K562 (cell line): ENCODE measurements around the gene ANO1. TPM values are rescaled to one million over a fixed set of nuclear protein-coding genes. Genes with fewer than 3 reads are reported as not detected.

Source experiments
- ATAC-seq: fragments of 200-7000 bp; cut with Tn5 transposase; 3 replicates; pipeline ENCODE4 v1.9.1; 2020; ENCODE audit warnings: moderate library complexity
- BruUV-seq: library from RNA; stranded (reverse); fragments of 400-500 nt; replicated peaks from 2 replicates; lab custom pipeline; 2021; lab: Mats Ljungman, UMichigan
- CTCF ChIA-PET: fragments of 300-600 bp; formaldehyde crosslinking; extraction: SDS; loops from one replicate; lab custom pipeline; 2021; ENCODE audit warnings: low intra/inter-chr PET ratio; lab: Yijun Ruan, JAX
- POLR2A ChIA-PET: fragments of 300-600, 350-650 bp; sonication (Branson Sonifier 250); formaldehyde crosslinking; extraction: SDS; loops from one replicate; lab custom pipeline; 2021; ENCODE audit warnings: antibody characterized with exemption, inconsistent platforms; lab: Yijun Ruan, JAX
- DNase-seq, 4 experiments: peaks; one replicate each; pipeline versions ENCODE4 v3.0.0 to v3.0.0-alpha.2; 2011 to 2018; ENCODE audit warnings: low spot score in 3 of 4, mixed read lengths in 3 of 4; ENCODE audit errors: extremely low read depth in 1 of 4
- FAIRE-seq: peaks from 2 replicates; lab custom pipeline; 2011; peaks lifted over from hg19 to GRCh38; lab: Jason Lieb, UNC
- H2AFZ ChIP-seq: 2 replicates; pipeline ENCODE4 v1.6.0; 2011; ENCODE audit warnings: low read depth, low read length, control low read depth, inconsistent platforms
- H3K27ac ChIP-seq: fragments of 200-600 bp; 3 replicates; pipeline ENCODE4 v1.8.0; 2011; ENCODE audit warnings: low read depth, mild to moderate bottlenecking, control low read depth, inconsistent platforms, low read length, moderate library complexity, mixed read lengths; ENCODE audit errors: extremely low read depth
- H3K27me3 ChIP-seq, 2 experiments: fragments of 300-600 bp in 1 of 2; 2 replicates in 1 of 2; 3 replicates in 1 of 2; pipeline versions ENCODE4 v1.6.0 to v1.8.0; 2011; ENCODE audit warnings: inconsistent platforms in 2 of 2, low read length in 2 of 2, mild to moderate bottlenecking in 1 of 2, mixed read lengths in 1 of 2, moderate library complexity in 1 of 2; ENCODE audit not compliant: control insufficient read depth in 2 of 2, insufficient read depth in 2 of 2
- H3K36me3 ChIP-seq: fragments of 300-600 bp; 3 replicates; pipeline ENCODE4 v1.8.0; 2011; ENCODE audit warnings: mild to moderate bottlenecking, low read length, inconsistent platforms; ENCODE audit not compliant: control insufficient read depth, insufficient read depth
- H3K4me1 ChIP-seq, 2 experiments: fragments of 200-600 bp in 1 of 2; replicated peaks in 1 of 2; 2 replicates in 1 of 2; 3 replicates in 1 of 2; pipeline versions ENCODE4 v1.5.1 to v1.8.0; 2011; ENCODE audit warnings: inconsistent platforms in 2 of 2, low read length in 2 of 2, mild to moderate bottlenecking in 1 of 2, mixed read lengths in 1 of 2, moderate library complexity in 1 of 2; ENCODE audit not compliant: control insufficient read depth in 2 of 2, insufficient read depth in 2 of 2
- H3K4me2 ChIP-seq: 2 replicates; pipeline ENCODE4 v1.6.1; 2011; ENCODE audit warnings: low read length, control low read depth, inconsistent platforms, mixed read lengths; ENCODE audit not compliant: insufficient read depth
- H3K4me3 ChIP-seq: fragments of 200-600 bp; sonication (generic), shearing (Covaris generic); 2 replicates; pipeline ENCODE4 v1.5.1; 2016; ENCODE audit warnings: control low read depth, inconsistent platforms
- H3K79me2 ChIP-seq: fragments of 200-600 bp; 3 replicates; pipeline ENCODE4 v1.8.0; 2011; ENCODE audit warnings: low read length, inconsistent platforms; ENCODE audit not compliant: control insufficient read depth, insufficient read depth
- H3K9ac ChIP-seq, 2 experiments: 2 replicates each; pipeline versions ENCODE4 v1.6.0 to v1.6.1; 2011; ENCODE audit warnings: low read depth in 2 of 2, low read length in 2 of 2, control low read depth in 1 of 2, inconsistent platforms in 1 of 2, mild to moderate bottlenecking in 1 of 2, mixed read lengths in 1 of 2; ENCODE audit not compliant: insufficient read depth in 1 of 2
- H3K9me1 ChIP-seq: one replicate; pipeline ENCODE4 v1.6.0; 2011; ENCODE audit warnings: inconsistent platforms, mild to moderate bottlenecking, low read length, moderate library complexity; ENCODE audit not compliant: control insufficient read depth, insufficient read depth
- H3K9me3 ChIP-seq: replicated peaks from 2 replicates; pipeline ENCODE4 v1.5.1; 2011; ENCODE audit warnings: low read depth, low read length, inconsistent platforms; ENCODE audit not compliant: control insufficient read depth, insufficient read depth
- H4K20me1 ChIP-seq: replicated peaks from 2 replicates; pipeline ENCODE4 v1.6.1; 2011; ENCODE audit warnings: low read length, inconsistent platforms, mixed read lengths; ENCODE audit not compliant: control insufficient read depth, insufficient read depth
- BRCA1 ChIP-seq, 2 experiments: fragments of 450-650 bp in 1 of 2; sonication (generic) in 1 of 2; formaldehyde crosslinking in 1 of 2; IDR thresholded peaks; 2 replicates each; pipeline versions ENCODE4 v1.5.0 to v1.6.1; 2017 to 2020; ENCODE audit warnings: mild to moderate bottlenecking in 1 of 2, missing genetic modification reagents in 1 of 2
- CAMTA2 ChIP-seq: fragments of 250-450 bp; sonication (Bioruptor Pico); conservative IDR thresholded peaks from 2 replicates; pipeline ENCODE4 v1.5.1; 2022
- CREB5 ChIP-seq: fragments of 250-450 bp; sonication (Bioruptor Pico); IDR thresholded peaks from 2 replicates; pipeline ENCODE4 v1.5.0; 2020; ENCODE audit warnings: mild to moderate bottlenecking
- DDX20 ChIP-seq: fragments of 450-650 bp; IDR thresholded peaks from 2 replicates; pipeline ENCODE4 v1.6.1; 2016; ENCODE audit warnings: missing genetic modification characterization, low read depth, mild to moderate bottlenecking, missing compliant biosample characterization, moderate library complexity
- GATAD2A ChIP-seq: fragments of 450-650 bp; IDR thresholded peaks from 2 replicates; pipeline ENCODE4 v1.6.1; 2017
- HDAC2 ChIP-seq: fragments of 450-650 bp; IDR thresholded peaks from 2 replicates; pipeline ENCODE4 v1.6.1; 2016; ENCODE audit warnings: mild to moderate bottlenecking
- PTBP1 ChIP-seq: fragments of 200-400 bp; formaldehyde crosslinking; IDR thresholded peaks from 2 replicates; pipeline ENCODE4 v1.6.1; 2017; ENCODE audit warnings: low read depth, low read length
- RBM25 ChIP-seq: fragments of 200-400 bp; formaldehyde crosslinking; IDR thresholded peaks from 2 replicates; pipeline ENCODE4 v1.6.1; 2018; ENCODE audit warnings: low read length, low read depth, moderate library complexity; ENCODE audit not compliant: severe bottlenecking
- STAT5A ChIP-seq: IDR thresholded peaks from 2 replicates; pipeline ENCODE4 v1.6.1; 2012; ENCODE audit warnings: low read length, inconsistent platforms, borderline replicate concordance
- TCF15 ChIP-seq: fragments of 250-450 bp; sonication (Bioruptor Pico); IDR thresholded peaks from 2 replicates; pipeline ENCODE4 v1.8.0; 2022; ENCODE audit warnings: moderate library complexity, mild to moderate bottlenecking, inconsistent platforms
- ZNF124 ChIP-seq: sonication (generic); formaldehyde crosslinking; IDR thresholded peaks from 2 replicates; pipeline ENCODE4 v1.8.1; 2022; ENCODE audit warnings: missing genetic modification reagents
- ZNF23 ChIP-seq: fragments of 250-450 bp; sonication (Bioruptor Pico); IDR thresholded peaks from 2 replicates; pipeline ENCODE4 v1.4.0; 2020; ENCODE audit warnings: mild to moderate bottlenecking
- ZNF79 ChIP-seq: fragments of 250-450 bp; sonication (Bioruptor Pico); IDR thresholded peaks from 2 replicates; pipeline ENCODE4 v1.4.0; 2020; ENCODE audit warnings: low read depth, mild to moderate bottlenecking, moderate library complexity
- WGBS: fragments of 100-300 bp; shearing (Covaris generic); methylation state at CpG from one replicate; pipeline ENCODE4 v1.1.6; 2016; ENCODE audit warnings: low coverage, mixed read lengths; ENCODE audit not compliant: insufficient coverage; ENCODE audit errors: missing lambda C conversion rate; 5-methylcytosine and 5-hydroxymethylcytosine counted together
- in situ Hi-C: fragments of 300-500 bp; cut with MboI; formaldehyde crosslinking; loops from 4 replicates; pipeline ENCODE4 v1.15.0; 2018; ENCODE audit warnings: inconsistent platforms, mixed read lengths
- intact Hi-C: fragments of 100-400 bp; cut with micrococcal nuclease; formaldehyde crosslinking; loops from 2 replicates; pipeline ENCODE4 v1.14.2; 2022
- polyA plus RNA-seq, 8 experiments: library from polyadenylated mRNA; depleted of rRNA in 4 of 8; stranded (reverse) in 5 of 8; unstranded in 3 of 8; fragments of >200 nt; fragmentation: Nextera tagmentation in 2 of 8; fragmentation: Illumina TruSeq in 1 of 8; extraction: Ambion mirVana in 2 of 8; extraction: Trizol in 1 of 8; gene quantifications; 2 replicates each; pipeline versions ENCODE4 v1.2.1 to v1.2.3, GENCODE V29; 2011 to 2014; ENCODE audit warnings: inconsistent platforms in 1 of 8, missing spikeins in 1 of 8
- total RNA-seq, 7 experiments: library from RNA; depleted of rRNA in 6 of 7; stranded (reverse); fragments of >200 nt in 6 of 7; fragmentation: Illumina TruSeq in 2 of 7; extraction: Trizol in 2 of 7; gene quantifications; 2 replicates each; pipeline versions ENCODE4 v1.2.1 to v1.2.3, GENCODE V29; 2011 to 2021; ENCODE audit warnings: low replicate concordance in 1 of 7

Gene ANO1
- total and polyA plus RNA-seq, 9 of the 15 experiments (the other 6 are each of a cell fraction or from before 2014, with no cell fraction given) = not detected

- CTCF ChIA-PET = no interaction called here
- ATAC-seq = no peak
- H3K4me2 ChIP-seq = no peak overlapping the region
- intact Hi-C loops = no loop called here
- no peak for FAIRE-seq
- 1% methylated on average over 8 of the region's 11 CpGs for WGBS
- peaks cover 25% of the 10 kb centered on the region for H4K20me1 ChIP-seq
- peaks cover 53 to 88% of the 10 kb centered on the region in 2 experiments for H3K27me3 ChIP-seq
- POLR2A ChIA-PET = interaction anchor here (0.6 kb wide), 4 partner anchors 15 to 63 kb away, joined by 3 to 4 read pairs (median 3); no protein-coding TSS in a partner anchor
- H2AFZ ChIP-seq = no peak overlapping the region
- in situ Hi-C loops = no loop called here
- H3K4me3 ChIP-seq = no peak overlapping the region
- TF ChIP-seq CAMTA2 (CRISPR knock-in tag) (no peak), ZNF23 (CRISPR knock-in tag) (no peak), ZNF124 (CRISPR knock-in tag) (no peak), GATAD2A (no peak), CREB5 (CRISPR knock-in tag) (no peak), TCF15 (CRISPR knock-in tag) (no peak), STAT5A (no peak), RBM25 (no peak), PTBP1 (no peak), BRCA1 (IDR thresholded peaks at IDR 0.05) (no peak), BRCA1 (CRISPR knock-in tag; IDR thresholded peaks at IDR 0.05) (no peak), HDAC2 (no peak), ZNF79 (CRISPR knock-in tag) (no peak), DDX20 (tag) (no peak)
- H3K27ac ChIP-seq = no peak overlapping the region
- H3K4me1 ChIP-seq = peaks cover 0 to 3% of the 10 kb centered on the region in 2 experiments; a peak in 2 of 5 replicates
- H3K9ac ChIP-seq = no peak overlapping the region
- H3K9me1 ChIP-seq = no peaks in the 10 kb centered on the region
- no peaks in the 10 kb centered on the region for H3K9me3 ChIP-seq
- DNase-seq = no peak
- no TSS peak for BruUV-seq
- no peaks in the 10 kb centered on the region for H3K79me2 ChIP-seq
- H3K36me3 ChIP-seq = no peaks in the 10 kb centered on the region
Measured at GRCh38 chr11:70104961-70105360, 26.8 kb downstream of the ANO1 start.
